ENCODE data around the gene CTAG1A.
"Not testable (repeated sequence)": the region's sequence is repeated elsewhere in the genome, so short reads cannot be mapped to it uniquely, and the experiment has no call there.

The CTAG1A gene

DNA sequence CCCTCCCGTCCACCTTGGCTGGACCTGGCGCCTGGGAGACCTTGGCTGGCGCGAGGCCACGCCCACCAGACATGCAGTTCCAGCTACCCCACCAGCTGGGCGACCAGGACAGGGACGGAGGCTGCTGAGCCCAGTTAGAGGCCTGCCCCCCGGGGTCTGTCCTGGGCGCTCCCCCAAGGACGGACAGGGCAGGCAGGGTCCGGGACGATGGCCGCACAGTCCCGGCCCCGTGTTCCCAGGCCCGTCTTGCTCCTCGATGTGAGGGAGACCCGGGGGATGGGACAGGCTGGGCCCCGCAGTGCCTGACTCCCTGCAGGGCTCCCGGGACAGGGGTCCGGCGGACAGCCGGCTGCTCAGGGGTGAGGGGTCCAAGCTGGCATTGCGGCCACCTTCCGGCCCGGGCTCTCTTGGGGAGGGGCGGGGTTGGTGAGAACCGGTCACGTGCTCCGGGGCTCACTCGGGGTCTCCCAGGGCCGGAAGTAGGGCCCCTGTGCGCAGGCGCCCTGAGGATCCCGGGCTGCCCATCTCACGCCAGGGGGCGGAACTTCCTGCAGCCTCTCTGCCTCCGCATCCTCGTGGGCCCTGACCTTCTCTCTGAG is at the start of gene CTAG1A:
Gene CTAG1A (plus strand): TSS at position 549 of the 599 bp plus-strand sequence. CDS start 74 bp downstream, outside the sequence.
- not testable (repeated sequence) for DNase-seq

GRCh38 chrX:154535892-154536291 is 49.0 kb upstream of the CTAG1A start:
- TF ChIP-seq POLR2A (IDR thresholded peaks at IDR 0.05; ENCODE audit: low read length): no peak
- no peak for TF ChIP-seq GATA1 (IDR thresholded peaks at IDR 0.05; ENCODE audit: low read depth, low read length)
- DNase-seq: no peak

DNA sequence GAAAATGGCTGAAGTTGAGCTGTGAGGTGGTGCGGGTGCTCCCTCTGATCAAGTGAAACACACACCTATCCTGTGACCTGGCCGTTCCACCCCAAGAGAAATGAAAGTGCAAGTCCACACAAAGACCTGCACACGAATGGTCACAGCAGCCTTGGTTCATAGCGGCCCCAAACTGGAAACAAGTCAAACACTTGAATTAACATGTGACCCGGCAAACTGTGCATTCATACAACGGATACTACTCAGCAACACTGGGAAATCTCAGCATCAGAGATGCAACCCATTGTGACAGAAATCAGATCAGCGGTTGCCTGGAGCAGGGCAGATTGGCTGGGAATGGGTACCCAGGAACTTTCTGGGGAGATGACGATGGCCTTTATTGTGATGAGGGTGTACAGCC is 45.9 kb upstream of the CTAG1A start:
- no peak for DNase-seq
- TF ChIP-seq GATA1 (IDR thresholded peaks at IDR 0.05; ENCODE audit: low read depth, low read length): no peak
- TF ChIP-seq POLR2A (IDR thresholded peaks at IDR 0.05; ENCODE audit: low read length): no peak

GRCh38 chrX:154540365-154540764 is 44.6 kb upstream of the CTAG1A start:
- not testable (repeated sequence) for DNase-seq

GRCh38 chrX:154540897-154541535 is 43.9 kb upstream of the CTAG1A start:
- no peak for TF ChIP-seq POLR2A (IDR thresholded peaks at IDR 0.05; ENCODE audit: low read length)
- no peak for TF ChIP-seq GATA1 (IDR thresholded peaks at IDR 0.05; ENCODE audit: low read depth, low read length)
- DNase-seq: no peak

DNA sequence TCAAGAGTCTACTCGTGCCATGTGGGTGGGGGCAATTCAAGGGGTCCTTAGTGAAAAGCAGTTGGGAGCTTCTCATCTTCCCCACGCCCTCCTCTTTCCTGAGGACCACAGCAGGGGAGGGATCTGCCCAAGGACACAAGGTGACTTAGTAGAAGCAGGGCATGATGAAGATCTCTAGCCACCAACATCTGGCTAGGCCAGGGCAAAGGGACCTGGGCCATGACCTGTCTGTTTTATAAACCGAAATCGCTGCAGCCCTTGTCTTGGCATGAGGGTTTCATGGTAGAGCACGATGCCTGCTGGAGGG is 43.4 kb upstream of the CTAG1A start:
- TF ChIP-seq POLR2A (IDR thresholded peaks at IDR 0.05; ENCODE audit: low read length): no peak
- TF ChIP-seq GATA1 (IDR thresholded peaks at IDR 0.05; ENCODE audit: low read depth, low read length): no peak
- DNase-seq: no peak

DNA sequence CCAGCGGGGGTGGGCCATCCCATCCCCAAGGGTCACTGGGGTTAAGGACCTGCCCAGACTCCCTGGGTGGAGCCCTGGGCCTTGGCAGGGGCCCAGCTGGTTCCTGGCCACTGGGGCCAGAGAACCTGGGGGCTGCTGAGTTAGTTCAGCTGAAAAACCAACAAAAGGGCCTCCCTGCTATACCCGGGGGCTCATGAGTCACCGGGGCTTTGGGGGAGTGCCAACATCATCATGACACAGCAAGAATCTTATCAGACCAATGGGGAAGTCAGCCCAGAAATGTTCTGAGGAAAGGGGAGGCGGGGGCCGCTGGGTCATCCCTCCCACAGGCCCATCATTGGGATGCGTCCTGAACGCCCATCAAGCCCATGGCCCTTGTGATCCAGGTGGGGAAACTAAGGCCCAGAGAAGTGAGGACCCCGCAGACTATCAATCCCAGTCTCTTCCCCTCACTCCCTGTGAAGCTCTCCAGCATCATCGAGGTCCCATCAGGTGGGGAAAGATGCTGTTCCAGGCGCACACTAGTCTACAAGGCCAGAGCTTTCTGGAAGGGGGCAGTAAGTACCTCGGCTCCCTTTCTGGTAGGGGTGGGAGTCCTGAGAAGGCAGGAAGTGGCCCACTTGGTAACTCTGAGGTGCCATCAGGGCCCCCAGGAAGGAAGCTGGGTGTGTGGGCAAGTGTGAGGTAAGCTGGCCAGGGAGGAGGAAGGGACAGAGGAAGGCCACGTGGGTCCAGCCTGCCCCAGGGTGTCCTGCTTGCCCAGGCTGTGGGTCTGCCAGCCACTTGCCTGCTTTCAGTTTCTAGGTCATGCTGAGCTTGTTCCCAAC is 42.8 kb upstream of the CTAG1A start:
- TF ChIP-seq GATA1 (IDR thresholded peaks at IDR 0.05; ENCODE audit: low read depth, low read length): no peak
- peak; percentile 95 to 96 for DNase-seq

GRCh38 chrX:154542723-154543424 is 42.1 kb upstream of the CTAG1A start:
- peak; percentile 60 to 66 for DNase-seq
- TF ChIP-seq GATA1 (IDR thresholded peaks at IDR 0.05; ENCODE audit: low read depth, low read length) (no peak), POLR2A (IDR thresholded peaks at IDR 0.05; ENCODE audit: low read length) (peak; percentile 40)

DNA sequence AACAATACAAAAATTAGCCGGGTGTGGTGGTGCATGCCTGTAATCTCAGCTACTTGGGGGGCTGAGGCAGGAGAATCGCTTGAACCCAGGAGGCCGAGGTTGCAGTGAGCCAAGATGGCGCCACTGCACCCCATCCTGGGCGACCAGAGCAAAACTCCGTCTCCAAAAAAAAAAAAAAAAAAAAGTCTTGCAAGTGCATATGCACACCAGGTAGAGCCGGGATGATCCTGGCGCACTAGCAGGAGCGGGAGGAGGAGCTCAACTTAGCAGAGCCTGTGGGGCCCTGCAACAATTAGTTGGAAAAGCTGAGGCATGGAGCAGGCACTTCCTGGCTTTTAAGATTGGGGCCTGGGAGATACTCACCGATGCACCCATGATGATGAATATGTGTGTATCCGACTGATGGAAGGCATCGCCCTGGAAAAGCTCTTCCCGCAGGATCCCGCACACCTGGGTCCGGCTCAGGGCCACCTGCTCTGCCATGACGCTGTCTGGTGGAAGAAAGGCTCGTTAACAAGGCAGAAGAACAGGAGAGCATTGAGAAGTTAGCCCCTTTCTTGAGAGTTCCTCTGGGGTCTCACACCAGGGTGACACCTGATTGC is 39.2 kb upstream of the CTAG1A start:
- no peak for DNase-seq
- no peak for TF ChIP-seq POLR2A (IDR thresholded peaks at IDR 0.05; ENCODE audit: low read length)
- no peak for TF ChIP-seq GATA1 (IDR thresholded peaks at IDR 0.05; ENCODE audit: low read depth, low read length)

- peak; percentile 88 to 93 for DNase-seq
- peak; percentile 57 for TF ChIP-seq POLR2A (IDR thresholded peaks at IDR 0.05; ENCODE audit: low read length)
- no peak for TF ChIP-seq GATA1 (IDR thresholded peaks at IDR 0.05; ENCODE audit: low read depth, low read length)
Measured at GRCh38 chrX:154546354-154547244, 38.3 kb upstream of the CTAG1A start, which contains the start of gene G6PD. Gene G6PD (minus strand): TSS chrX:154546846. CDS start chrX:154546155, 691 bp downstream.

DNA sequence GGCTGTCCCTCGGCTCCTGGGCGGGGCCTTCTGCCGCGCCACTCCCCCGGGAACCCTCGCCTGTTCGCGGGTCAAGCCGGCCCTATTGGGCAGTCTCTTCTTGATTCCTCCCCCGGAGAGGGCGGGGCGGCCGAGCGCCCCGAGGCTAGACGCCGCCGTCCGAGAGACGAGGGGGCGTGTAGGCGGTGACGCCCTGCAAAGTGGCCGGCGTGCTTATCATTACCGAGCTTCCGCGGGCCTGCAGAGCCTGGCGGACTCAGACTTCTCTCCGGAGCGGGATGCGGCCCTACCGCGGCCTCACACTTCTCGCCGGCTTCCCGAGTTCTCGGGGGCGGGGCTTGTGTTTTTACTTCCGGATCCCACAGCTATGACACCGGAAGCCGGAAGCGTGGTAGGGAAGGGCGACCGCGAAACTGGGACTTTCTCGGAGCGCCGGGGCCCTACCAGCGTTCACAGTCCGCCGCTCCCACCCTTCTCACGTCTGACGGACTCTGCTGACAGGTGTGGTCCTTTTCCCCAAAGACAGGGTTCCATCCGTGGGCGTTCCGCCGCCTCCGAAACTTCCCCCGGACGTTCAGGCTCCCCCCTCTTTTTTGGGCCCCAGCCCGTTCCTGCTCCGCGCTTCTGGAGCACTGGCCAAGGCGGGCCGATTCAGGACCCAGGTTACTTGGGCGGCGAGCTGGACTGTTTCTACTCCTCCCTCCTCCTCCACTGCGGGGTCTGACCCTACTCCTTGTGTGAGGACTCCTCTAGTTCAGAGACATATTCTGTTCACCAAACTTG is 37.5 kb upstream of the CTAG1A start, which contains the start of gene IKBKG:
Gene IKBKG (plus strand): TSS at position 376 of the 783 bp plus-strand sequence. CDS start 4,383 bp downstream, outside the sequence.
- DNase-seq: peak; percentile 94 to 95
- no peak for TF ChIP-seq GATA1 (IDR thresholded peaks at IDR 0.05; ENCODE audit: low read depth, low read length)
- peak; percentile 61 for TF ChIP-seq POLR2A (IDR thresholded peaks at IDR 0.05; ENCODE audit: low read length)

- DNase-seq: no peak
- TF ChIP-seq POLR2A (IDR thresholded peaks at IDR 0.05; ENCODE audit: low read length) (no peak), GATA1 (IDR thresholded peaks at IDR 0.05; ENCODE audit: low read depth, low read length) (no peak)
Measured at GRCh38 chrX:154548028-154548316, 37.0 kb upstream of the CTAG1A start.

All from erythroblast (primary cell).